Measurements from ENCODE around the gene STK32B. TPM values are rescaled to one million over a fixed set of nuclear protein-coding genes. Genes with fewer than 3 reads are reported as not detected.

The STK32B gene
- total RNA-seq, 1 experiment from 2014 or later, result 1.1 TPM

DNA sequence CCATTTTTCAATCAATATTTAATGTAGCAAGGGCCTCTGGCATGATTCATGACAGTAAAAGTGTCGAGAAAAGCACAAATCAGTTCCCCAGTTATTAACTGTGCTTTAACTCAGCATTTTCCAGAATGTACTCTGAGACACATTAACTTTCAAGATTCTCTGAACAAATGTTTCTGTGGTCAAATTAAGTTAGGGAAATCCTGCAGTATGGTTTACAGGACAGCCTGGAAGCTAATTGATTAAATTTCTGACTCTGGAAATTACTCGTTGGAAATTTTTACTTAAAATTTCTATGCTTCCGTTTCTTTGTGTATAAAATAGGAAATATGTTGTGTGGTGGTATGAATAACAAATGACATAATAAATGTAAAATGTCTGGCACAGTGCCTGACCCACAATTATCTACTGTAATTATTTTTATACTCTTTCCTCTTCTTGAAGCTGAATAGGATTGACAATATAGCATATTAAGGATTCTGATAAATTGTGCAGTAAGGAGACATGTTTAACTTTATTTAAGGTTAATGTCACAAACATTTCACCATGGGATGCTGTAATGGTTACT is 33.7 kb downstream of the STK32B start:
- POLR2A ChIA-PET (ENCODE audit: unreplicated experiment), result interaction anchor here (0.6 kb wide), 1 partner anchor 29 kb away, joined by 3 read pairs; no protein-coding TSS in a partner anchor
- H3K4me2 ChIP-seq (ENCODE audit: low read length), result no peak overlapping the region

DNA sequence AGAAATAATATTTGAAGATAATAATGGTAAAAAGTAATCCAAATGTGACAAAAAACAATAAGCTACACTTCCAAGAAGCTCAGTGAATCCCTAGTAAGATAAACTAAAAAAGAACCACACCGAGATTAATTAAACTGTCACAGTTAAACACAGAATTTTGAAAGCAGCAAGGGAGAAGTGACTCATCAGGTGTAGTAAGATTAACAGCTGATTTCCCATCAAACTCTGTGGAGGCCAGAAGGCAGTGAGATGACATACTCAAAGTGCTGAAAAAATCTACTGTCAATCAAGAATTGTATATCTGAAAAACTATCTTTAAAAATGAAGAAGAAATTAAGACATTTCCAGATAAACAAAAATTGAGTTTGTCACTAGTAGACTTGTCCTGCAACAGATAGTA is 35.3 kb downstream of the STK32B start:
- Histone ChIP-seq H3K4me3 (ENCODE audit: low read length) (no peak overlapping the region), H2AFZ (ENCODE audit: low read length) (no peak overlapping the region), H3K79me2 (ENCODE audit: low read length) (no peaks in the 10 kb centered on the region), H3K9ac (ENCODE audit: low read length) (no peak overlapping the region), H3K27ac (ENCODE audit: low read length) (no peak overlapping the region), H3K27me3 (ENCODE audit: low read length) (no peaks in the 10 kb centered on the region), H4K20me1 (ENCODE audit: low read length) (no peaks in the 10 kb centered on the region), H3K36me3 (ENCODE audit: low read depth, low read length) (no peaks in the 10 kb centered on the region), H3F3A (ENCODE audit: low read length, unreplicated experiment) (no peaks in the 10 kb centered on the region), H3K9me2 (replicated peaks; ENCODE audit: low read length) (no peaks in the 10 kb centered on the region), H3K9me3 (ENCODE audit: low read length) (0 out of 2 replicates have a peak, but pooled peaks cover 2% of the 10 kb centered on the region), H3K4me1 (ENCODE audit: insufficient read depth, low read length) (no peaks in the 10 kb centered on the region), H3K4me2 (ENCODE audit: low read length) (no peak overlapping the region)
- BruUV-seq (replicated peaks), result no TSS peak
- ChIA-PET POLR2A (ENCODE audit: unreplicated experiment) (no interaction called here), CTCF (no interaction called here)
- DNase-seq (no peak), ATAC-seq (no peak)
- intact Hi-C loops (cut with micrococcal nuclease), result no loop called here
- TF ChIP-seq, protein P1, sequence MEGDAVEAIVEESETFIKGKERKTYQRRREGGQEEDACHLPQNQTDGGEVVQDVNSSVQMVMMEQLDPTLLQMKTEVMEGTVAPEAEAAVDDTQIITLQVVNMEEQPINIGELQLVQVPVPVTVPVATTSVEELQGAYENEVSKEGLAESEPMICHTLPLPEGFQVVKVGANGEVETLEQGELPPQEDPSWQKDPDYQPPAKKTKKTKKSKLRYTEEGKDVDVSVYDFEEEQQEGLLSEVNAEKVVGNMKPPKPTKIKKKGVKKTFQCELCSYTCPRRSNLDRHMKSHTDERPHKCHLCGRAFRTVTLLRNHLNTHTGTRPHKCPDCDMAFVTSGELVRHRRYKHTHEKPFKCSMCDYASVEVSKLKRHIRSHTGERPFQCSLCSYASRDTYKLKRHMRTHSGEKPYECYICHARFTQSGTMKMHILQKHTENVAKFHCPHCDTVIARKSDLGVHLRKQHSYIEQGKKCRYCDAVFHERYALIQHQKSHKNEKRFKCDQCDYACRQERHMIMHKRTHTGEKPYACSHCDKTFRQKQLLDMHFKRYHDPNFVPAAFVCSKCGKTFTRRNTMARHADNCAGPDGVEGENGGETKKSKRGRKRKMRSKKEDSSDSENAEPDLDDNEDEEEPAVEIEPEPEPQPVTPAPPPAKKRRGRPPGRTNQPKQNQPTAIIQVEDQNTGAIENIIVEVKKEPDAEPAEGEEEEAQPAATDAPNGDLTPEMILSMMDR (conservative IDR thresholded peaks at IDR 0.05; ENCODE audit: low read depth, low read length), result no peak
- TF ChIP-seq EZH2 (IDR thresholded peaks at IDR 0.05; ENCODE audit: low read length, unreplicated experiment), result no peak

More for the DNA sequence above, 33.7 kb downstream of the STK32B start:
- Histone ChIP-seq H3K4me1 (ENCODE audit: insufficient read depth, low read length) (no peaks in the 10 kb centered on the region), H3K79me2 (ENCODE audit: low read length) (no peaks in the 10 kb centered on the region), H3K36me3 (ENCODE audit: low read depth, low read length) (no peaks in the 10 kb centered on the region), H3K9me2 (replicated peaks; ENCODE audit: low read length) (no peaks in the 10 kb centered on the region), H3K27me3 (ENCODE audit: low read length) (no peaks in the 10 kb centered on the region), H3F3A (ENCODE audit: low read length, unreplicated experiment) (no peaks in the 10 kb centered on the region), H3K4me3 (ENCODE audit: low read length) (no peak overlapping the region), H3K9ac (ENCODE audit: low read length) (no peak overlapping the region), H2AFZ (ENCODE audit: low read length) (no peak overlapping the region), H4K20me1 (ENCODE audit: low read length) (no peaks in the 10 kb centered on the region), H3K9me3 (ENCODE audit: low read length) (0 out of 2 replicates have a peak, but pooled peaks cover 5% of the 10 kb centered on the region), H3K27ac (ENCODE audit: low read length) (no peak overlapping the region)
- no peak for DNase-seq
- no TSS peak for BruUV-seq (replicated peaks)
- intact Hi-C loops (cut with micrococcal nuclease), result no loop called here
- no peak for ATAC-seq
- CTCF ChIA-PET, result no interaction called here
- TF ChIP-seq, protein P1 (conservative IDR thresholded peaks at IDR 0.05; ENCODE audit: low read depth, low read length), result no peak
- no peak for TF ChIP-seq EZH2 (IDR thresholded peaks at IDR 0.05; ENCODE audit: low read length, unreplicated experiment)

DNA sequence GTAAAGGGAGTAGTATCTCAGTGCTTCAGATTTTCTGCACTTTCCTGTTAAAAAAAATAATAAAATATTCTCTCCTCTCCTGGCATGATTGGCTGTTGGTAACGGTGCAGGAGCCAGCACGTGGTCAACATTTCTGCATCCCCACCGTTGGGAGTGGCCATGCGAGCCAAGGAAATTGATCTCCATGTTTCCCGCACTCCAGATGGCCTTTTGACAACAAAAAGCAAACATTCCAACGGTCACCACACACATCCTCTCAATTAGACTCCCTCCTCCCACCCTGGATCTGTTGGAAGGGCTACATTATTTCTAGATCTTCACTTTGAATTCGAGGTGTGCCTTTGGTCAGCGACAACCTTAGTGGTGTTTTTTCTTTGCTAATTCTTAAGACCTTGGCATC is 45.0 kb downstream of the STK32B start:
- intact Hi-C loops (cut with micrococcal nuclease), result no loop called here
- no peak for DNase-seq

More for the DNA sequence above, 45.0 kb downstream of the STK32B start:
- ChIA-PET CTCF (no interaction called here), POLR2A (ENCODE audit: unreplicated experiment) (no interaction called here)
- H3K36me3 ChIP-seq (ENCODE audit: low read depth, low read length), result no peaks in the 10 kb centered on the region
- ATAC-seq, result no peak
- no peak overlapping the region for H3K4me2 ChIP-seq (ENCODE audit: low read length)
- peaks cover 4% of the 10 kb centered on the region; the same call in 1 of the 2 replicates for H3K27me3 ChIP-seq (ENCODE audit: low read length)
- H3K9me3 ChIP-seq (ENCODE audit: low read length), result no peaks in the 10 kb centered on the region
- no peaks in the 10 kb centered on the region for H3F3A ChIP-seq (ENCODE audit: low read length, unreplicated experiment)
- H3K4me1 ChIP-seq (ENCODE audit: insufficient read depth, low read length), result no peaks in the 10 kb centered on the region
- no peak overlapping the region for H3K9ac ChIP-seq (ENCODE audit: low read length)
- TF ChIP-seq, protein P1 (conservative IDR thresholded peaks at IDR 0.05; ENCODE audit: low read depth, low read length), result no peak
- TF ChIP-seq EZH2 (IDR thresholded peaks at IDR 0.05; ENCODE audit: low read length, unreplicated experiment) (no peak), EZH2phosphoT487 (IDR thresholded peaks at IDR 0.05; ENCODE audit: borderline replicate concordance, low read length) (no peak)
- H4K20me1 ChIP-seq (ENCODE audit: low read length), result no peaks in the 10 kb centered on the region
- H3K4me3 ChIP-seq (ENCODE audit: low read length), result no peak overlapping the region
- no peaks in the 10 kb centered on the region for H3K79me2 ChIP-seq (ENCODE audit: low read length)
- no peaks in the 10 kb centered on the region for H3K9me2 ChIP-seq (replicated peaks; ENCODE audit: low read length)
- BruUV-seq (replicated peaks), result no TSS peak
- H3K27ac ChIP-seq (ENCODE audit: low read length), result no peak overlapping the region
- no peak overlapping the region for H2AFZ ChIP-seq (ENCODE audit: low read length)
